ENCODE results near the gene ANGPTL7. TPM values are rescaled to one million over a fixed set of nuclear protein-coding genes. Genes with fewer than 3 reads are reported as not detected.

ANGPTL7 gene
- total RNA-seq, 1 donor from 2014 or later, result 2.0 TPM

- no peaks in the 10 kb centered on the region for H3K27me3 ChIP-seq
- peaks cover 0 to 5% of the 10 kb centered on the region in 2 donors for H3K4me1 ChIP-seq
- intact Hi-C loops (cut with DNase I), result no loop called here
- TF ChIP-seq, protein P1, sequence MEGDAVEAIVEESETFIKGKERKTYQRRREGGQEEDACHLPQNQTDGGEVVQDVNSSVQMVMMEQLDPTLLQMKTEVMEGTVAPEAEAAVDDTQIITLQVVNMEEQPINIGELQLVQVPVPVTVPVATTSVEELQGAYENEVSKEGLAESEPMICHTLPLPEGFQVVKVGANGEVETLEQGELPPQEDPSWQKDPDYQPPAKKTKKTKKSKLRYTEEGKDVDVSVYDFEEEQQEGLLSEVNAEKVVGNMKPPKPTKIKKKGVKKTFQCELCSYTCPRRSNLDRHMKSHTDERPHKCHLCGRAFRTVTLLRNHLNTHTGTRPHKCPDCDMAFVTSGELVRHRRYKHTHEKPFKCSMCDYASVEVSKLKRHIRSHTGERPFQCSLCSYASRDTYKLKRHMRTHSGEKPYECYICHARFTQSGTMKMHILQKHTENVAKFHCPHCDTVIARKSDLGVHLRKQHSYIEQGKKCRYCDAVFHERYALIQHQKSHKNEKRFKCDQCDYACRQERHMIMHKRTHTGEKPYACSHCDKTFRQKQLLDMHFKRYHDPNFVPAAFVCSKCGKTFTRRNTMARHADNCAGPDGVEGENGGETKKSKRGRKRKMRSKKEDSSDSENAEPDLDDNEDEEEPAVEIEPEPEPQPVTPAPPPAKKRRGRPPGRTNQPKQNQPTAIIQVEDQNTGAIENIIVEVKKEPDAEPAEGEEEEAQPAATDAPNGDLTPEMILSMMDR (IDR thresholded peaks at IDR 0.05), result no peak
- H3K9me3 ChIP-seq, result no peaks in the 10 kb centered on the region
- no peak for DNase-seq (ENCODE audit: low spot score in 2 of 2)
- H3K4me3 ChIP-seq, result no peak overlapping the region
- H3K27ac ChIP-seq, result no peak overlapping the region
- peaks cover 32 to 57% of the 10 kb centered on the region in 2 donors for H3K36me3 ChIP-seq
Measured at GRCh38 chr1:11152755-11153154, 36.4 kb upstream of the ANGPTL7 start.

DNA sequence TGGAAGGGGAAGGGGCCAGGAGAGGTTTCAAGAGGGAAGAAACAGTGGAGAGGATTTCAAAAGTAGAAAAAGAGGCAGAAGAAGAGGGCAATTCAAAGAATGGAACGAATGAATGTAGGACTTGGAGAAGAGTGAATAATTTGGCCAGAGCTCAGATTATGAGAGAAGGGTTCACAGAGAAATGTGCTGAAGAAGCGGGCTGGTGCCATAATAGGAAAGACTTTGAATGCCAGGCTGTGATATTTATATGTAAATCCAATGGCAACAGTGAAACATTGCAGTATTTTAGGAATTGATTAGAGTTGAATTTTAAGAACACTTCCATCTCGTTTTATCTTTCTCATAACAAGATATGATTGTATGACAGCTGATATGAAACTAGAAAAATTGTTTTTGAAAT is 36.0 kb upstream of the ANGPTL7 start:
- H3K4me1 ChIP-seq, result peaks cover 3 to 8% of the 10 kb centered on the region in 2 donors
- H3K9me3 ChIP-seq, result no peaks in the 10 kb centered on the region
- H3K4me3 ChIP-seq, result no peak overlapping the region
- no peaks in the 10 kb centered on the region for H3K27me3 ChIP-seq
- DNase-seq (ENCODE audit: low spot score in 2 of 2), result no peak
- intact Hi-C loops (cut with DNase I), result no loop called here
- H3K27ac ChIP-seq, result no peak overlapping the region
- peaks cover 28 to 53% of the 10 kb centered on the region in 2 donors for H3K36me3 ChIP-seq
- TF ChIP-seq, protein P1 (IDR thresholded peaks at IDR 0.05), result no peak

GRCh38 chr1:11156441-11156840 is 32.7 kb upstream of the ANGPTL7 start:
- H3K4me1 ChIP-seq, result peaks cover 3 to 11% of the 10 kb centered on the region in 2 donors
- no peaks in the 10 kb centered on the region for H3K9me3 ChIP-seq
- H3K36me3 ChIP-seq, result peaks cover 15 to 36% of the 10 kb centered on the region in 2 donors
- TF ChIP-seq, protein P1 (IDR thresholded peaks at IDR 0.05), result no peak
- intact Hi-C loops (cut with DNase I), result no loop called here
- no peak for DNase-seq (ENCODE audit: low spot score in 2 of 2)
- peak overlapping the region; percentile 62 to 63 for H3K27ac ChIP-seq
- no peaks in the 10 kb centered on the region for H3K27me3 ChIP-seq
- no peak overlapping the region for H3K4me3 ChIP-seq

GRCh38 chr1:11156963-11157362 is 32.2 kb upstream of the ANGPTL7 start:
- intact Hi-C loops (cut with DNase I), result no loop called here
- no peak overlapping the region for H3K4me3 ChIP-seq
- TF ChIP-seq, protein P1 (IDR thresholded peaks at IDR 0.05), result no peak
- peaks cover 3 to 11% of the 10 kb centered on the region in 2 donors for H3K4me1 ChIP-seq
- peaks cover 15 to 34% of the 10 kb centered on the region in 2 donors for H3K36me3 ChIP-seq
- DNase-seq (ENCODE audit: low spot score in 2 of 2), result no peak
- H3K27me3 ChIP-seq, result no peaks in the 10 kb centered on the region
- no peaks in the 10 kb centered on the region for H3K9me3 ChIP-seq
- H3K27ac ChIP-seq, result peak overlapping the region; percentile 62 to 63

- intact Hi-C loops (cut with DNase I), result no loop called here
- Histone ChIP-seq H3K27me3 (no peaks in the 10 kb centered on the region), H3K36me3 (peaks cover 15 to 33% of the 10 kb centered on the region in 2 donors), H3K4me1 (peaks cover 3 to 11% of the 10 kb centered on the region in 2 donors), H3K4me3 (no peak overlapping the region), H3K27ac (peak overlapping the region; percentile 62 to 63), H3K9me3 (no peaks in the 10 kb centered on the region)
- no peak for DNase-seq (ENCODE audit: low spot score in 2 of 2)
- TF ChIP-seq, protein P1 (IDR thresholded peaks at IDR 0.05), result no peak
Measured at GRCh38 chr1:11157394-11157793, 31.8 kb upstream of the ANGPTL7 start.

DNA sequence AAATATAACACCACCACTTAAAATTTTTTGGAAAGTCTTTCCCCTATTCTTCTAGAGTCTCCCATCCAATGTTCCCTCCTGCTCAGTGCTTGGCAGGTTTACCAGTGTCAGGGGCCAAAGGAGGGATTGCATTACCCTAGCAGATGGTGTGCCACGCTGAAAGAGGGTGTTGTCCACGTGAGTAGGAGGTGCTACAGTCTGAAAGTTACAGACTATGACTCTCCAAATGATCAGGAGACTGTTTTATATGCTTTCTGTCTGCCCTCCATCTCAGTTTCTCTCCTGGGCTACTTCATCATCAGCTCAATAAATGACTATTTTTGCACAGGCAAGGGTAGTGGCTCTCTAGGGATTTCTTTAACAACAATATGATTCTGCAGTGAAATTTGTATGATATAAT is 31.3 kb upstream of the ANGPTL7 start:
- H3K27ac ChIP-seq, result peak overlapping the region; percentile 62 to 63
- intact Hi-C loops (cut with DNase I), result no loop called here
- TF ChIP-seq, protein P1 (IDR thresholded peaks at IDR 0.05), result no peak
- H3K4me3 ChIP-seq, result no peak overlapping the region
- no peaks in the 10 kb centered on the region for H3K27me3 ChIP-seq
- H3K36me3 ChIP-seq, result peaks cover 15 to 31% of the 10 kb centered on the region in 2 donors
- H3K9me3 ChIP-seq, result no peaks in the 10 kb centered on the region
- no peak for DNase-seq (ENCODE audit: low spot score in 2 of 2)
- H3K4me1 ChIP-seq, result peaks cover 3 to 11% of the 10 kb centered on the region in 2 donors

Measured in ascending aorta (tissue), 2 donors.